HG02973 (cell line): ENCODE measurements around the gene FANCI.

Experiments
- ATAC-seq: cut with Tn5 transposase; IDR thresholded peaks from one replicate; pipeline ENCODE4 v1.9.1; 2021; ENCODE audit warnings: moderate library complexity; ENCODE audit not compliant: unreplicated experiment

The FANCI gene

GRCh38 chr15:89303986-89304385 lies 60.2 kb downstream of the FANCI start:
- ATAC-seq = no peak

GRCh38 chr15:89305395-89305794 lies 61.6 kb downstream of the FANCI start:
- ATAC-seq = no peak

- ATAC-seq = no peak
Observed at GRCh38 chr15:89307046-89307587, 63.3 kb downstream of the FANCI start.

GRCh38 chr15:89307791-89308190 lies 64.0 kb downstream of the FANCI start:
- ATAC-seq = no peak

- ATAC-seq = no peak
Observed at GRCh38 chr15:89308236-89308635, 64.5 kb downstream of the FANCI start.

GRCh38 chr15:89309993-89310392 lies 66.2 kb downstream of the FANCI start:
- no peak for ATAC-seq

GRCh38 chr15:89315375-89315929 lies 71.7 kb downstream of the FANCI start:
- ATAC-seq = no peak

- ATAC-seq = no peak
Observed at GRCh38 chr15:89316504-89316903, 72.7 kb downstream of the FANCI start.

GRCh38 chr15:89317186-89317720 lies 73.5 kb downstream of the FANCI start:
- ATAC-seq = no peak

- no peak for ATAC-seq
Observed at GRCh38 chr15:89319678-89320077, 75.9 kb downstream of the FANCI start.

GRCh38 chr15:89320200-89320599 lies 76.4 kb downstream of the FANCI start:
- ATAC-seq = no peak

- no peak for ATAC-seq
Observed at GRCh38 chr15:89321521-89322410, 78.0 kb downstream of the FANCI start.

GRCh38 chr15:89322822-89323221 lies 79.0 kb downstream of the FANCI start:
- no peak for ATAC-seq

GRCh38 chr15:89323825-89324224 lies 80.0 kb downstream of the FANCI start:
- no peak for ATAC-seq

GRCh38 chr15:89325039-89325803 lies 81.4 kb downstream of the FANCI start:
- no peak for ATAC-seq

GRCh38 chr15:89326316-89326715 lies 82.5 kb downstream of the FANCI start:
- ATAC-seq = no peak

GRCh38 chr15:89327113-89327512 lies 83.3 kb downstream of the FANCI start:
- ATAC-seq = no peak

- no peak for ATAC-seq
Observed at GRCh38 chr15:89328398-89329254, 84.8 kb downstream of the FANCI start.

- ATAC-seq = no peak
Observed at GRCh38 chr15:89329329-89330084, 85.7 kb downstream of the FANCI start.

GRCh38 chr15:89330119-89330518 lies 86.3 kb downstream of the FANCI start:
- no peak for ATAC-seq
